Stimulated activated CD8-positive, alpha-beta memory T cell treated with anti-CD3 and anti-CD28 coated beads, Interleukin-2, amount 100 ng/mL, for 48 hours (primary cell): ENCODE measurements around the gene CCDC183.
A peak's percentile ranks its signal among the peaks of the same experiment; 100 is the strongest.
"Not testable (repeated sequence)": the region's sequence is repeated elsewhere in the genome, so short reads cannot be mapped to it uniquely, and the experiment has no call there.

Experiments used
- DNase-seq, 2 donors: peaks; one replicate each; pipeline ENCODE4 v3.0.0-alpha.2; 2020; ENCODE audit warnings: low read depth in 2 of 2

Gene CCDC183

GRCh38 chr9:136799854-136800657 is 3.9 kb downstream of the CCDC183 start:
- DNase-seq: peak; percentile 89 to 94

GRCh38 chr9:136802321-136802720 is 6.2 kb downstream of the CCDC183 start:
- DNase-seq: no peak

- not testable (repeated sequence) for DNase-seq
Measured at GRCh38 chr9:136803009-136803550, 6.9 kb downstream of the CCDC183 start.

GRCh38 chr9:136803551-136804508 is 7.7 kb downstream of the CCDC183 start:
- DNase-seq: no peak

- DNase-seq: no peak
Measured at GRCh38 chr9:136804509-136805206, 8.5 kb downstream of the CCDC183 start.

GRCh38 chr9:136805207-136805740 is 9.1 kb downstream of the CCDC183 start:
- DNase-seq: no peak

GRCh38 chr9:136806067-136806466 is 9.9 kb downstream of the CCDC183 start:
- no peak for DNase-seq

- DNase-seq: no peak
Measured at GRCh38 chr9:136806631-136807201, 10.6 kb downstream of the CCDC183 start.

GRCh38 chr9:136807281-136808074 is 11.3 kb downstream of the CCDC183 start, which contains the start of gene RABL6:
Gene RABL6 (plus strand): TSS chr9:136807948. CDS start chr9:136808197, 249 bp downstream.
- DNase-seq: peak; percentile 71 to 73

- DNase-seq: peak; percentile 15 to 29
Measured at GRCh38 chr9:136808075-136808805, 12.1 kb downstream of the CCDC183 start.

GRCh38 chr9:136808806-136809158 is 12.6 kb downstream of the CCDC183 start:
- DNase-seq: no peak

- DNase-seq: no peak
Measured at GRCh38 chr9:136814725-136815421, 18.7 kb downstream of the CCDC183 start.

- DNase-seq: no peak
Measured at GRCh38 chr9:136815422-136815782, 19.3 kb downstream of the CCDC183 start.

GRCh38 chr9:136820971-136821825 is 25.1 kb downstream of the CCDC183 start:
- no peak for DNase-seq

- no peak for DNase-seq
Measured at GRCh38 chr9:136821826-136822544, 25.8 kb downstream of the CCDC183 start.

GRCh38 chr9:136823136-136824046 is 27.3 kb downstream of the CCDC183 start:
- no peak for DNase-seq
